ENCODE measurements around the gene SNX1. TPM values are rescaled to one million over a fixed set of nuclear protein-coding genes. Genes with fewer than 3 reads are reported as not detected.

Gene SNX1
- total and polyA plus RNA-seq, 2 donors (not counting 1 experiment from before 2014, with no cell fraction given), result 87.9 to 152 TPM

DNA sequence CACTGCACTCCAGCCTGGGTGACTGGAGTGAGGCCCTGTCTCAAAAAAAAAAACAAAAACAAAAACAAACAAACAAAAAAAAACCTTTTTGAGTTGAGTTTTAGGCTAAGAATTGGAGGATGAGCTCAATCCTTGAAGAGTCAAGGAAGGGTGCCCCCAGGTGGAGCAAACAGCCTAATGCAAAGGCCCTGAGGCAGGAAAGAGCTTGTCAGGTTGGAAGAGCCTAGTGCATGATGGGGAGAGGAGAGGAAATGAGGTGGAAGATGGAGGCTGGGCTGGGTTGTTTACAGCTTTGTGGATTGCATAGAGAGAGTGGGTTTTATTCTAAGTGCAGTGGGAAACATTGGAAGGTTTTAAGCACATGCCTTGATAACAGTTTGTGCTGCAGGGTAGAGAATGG is 53.6 kb downstream of the SNX1 start:
- no peaks in the 10 kb centered on the region for H3K27me3 ChIP-seq (replicated peaks in 1 of 4; ENCODE audit: control extremely low read depth in 1 of 4, control insufficient read depth in 3 of 4, insufficient read depth in 4 of 4, low read length in 3 of 4)
- peaks cover 32 to 54% of the 10 kb centered on the region in 2 donors for H3K4me1 ChIP-seq (ENCODE audit: control insufficient read depth in 2 of 2, insufficient read depth in 2 of 2, low read length in 2 of 2)
- no peak for ATAC-seq (ENCODE audit: low read depth)
- H3K4me2 ChIP-seq (replicated peaks; ENCODE audit: low read depth, low read length, poor library complexity, severe bottlenecking), result peak overlapping the region; percentile 87
- H3K36me3 ChIP-seq (replicated peaks in 1 of 2; ENCODE audit: control extremely low read depth in 1 of 2, control insufficient read depth in 1 of 2, extremely low read depth in 1 of 2, insufficient read depth in 2 of 2, low read length in 1 of 2), result peaks cover 1 to 27% of the 10 kb centered on the region in 2 experiments
- Mint-ChIP-seq H3K4me1 (peaks cover 52% of the 10 kb centered on the region), H3K27me3 (no peaks in the 10 kb centered on the region), H3K9me3 (ENCODE audit: insufficient read depth) (no peaks in the 10 kb centered on the region), H3K4me3 (peak overlapping the region; percentile 90), H3K27ac (peak overlapping the region; percentile 74)
- H3K9ac ChIP-seq (ENCODE audit: low read length), result no peak overlapping the region
- CTCF ChIA-PET, result interaction anchor here (0.6 to 2.5 kb wide), 7 partner anchors 12 to 397 kb away, joined by 3 to 11 read pairs (median 5); no protein-coding TSS in a partner anchor
- TF ChIP-seq, protein P1, sequence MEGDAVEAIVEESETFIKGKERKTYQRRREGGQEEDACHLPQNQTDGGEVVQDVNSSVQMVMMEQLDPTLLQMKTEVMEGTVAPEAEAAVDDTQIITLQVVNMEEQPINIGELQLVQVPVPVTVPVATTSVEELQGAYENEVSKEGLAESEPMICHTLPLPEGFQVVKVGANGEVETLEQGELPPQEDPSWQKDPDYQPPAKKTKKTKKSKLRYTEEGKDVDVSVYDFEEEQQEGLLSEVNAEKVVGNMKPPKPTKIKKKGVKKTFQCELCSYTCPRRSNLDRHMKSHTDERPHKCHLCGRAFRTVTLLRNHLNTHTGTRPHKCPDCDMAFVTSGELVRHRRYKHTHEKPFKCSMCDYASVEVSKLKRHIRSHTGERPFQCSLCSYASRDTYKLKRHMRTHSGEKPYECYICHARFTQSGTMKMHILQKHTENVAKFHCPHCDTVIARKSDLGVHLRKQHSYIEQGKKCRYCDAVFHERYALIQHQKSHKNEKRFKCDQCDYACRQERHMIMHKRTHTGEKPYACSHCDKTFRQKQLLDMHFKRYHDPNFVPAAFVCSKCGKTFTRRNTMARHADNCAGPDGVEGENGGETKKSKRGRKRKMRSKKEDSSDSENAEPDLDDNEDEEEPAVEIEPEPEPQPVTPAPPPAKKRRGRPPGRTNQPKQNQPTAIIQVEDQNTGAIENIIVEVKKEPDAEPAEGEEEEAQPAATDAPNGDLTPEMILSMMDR (IDR thresholded peaks at IDR 0.05), result no peak
- no peak for TF ChIP-seq EZH2 (IDR thresholded peaks at IDR 0.05; ENCODE audit: borderline replicate concordance, insufficient read depth, low read depth, low read length, poor library complexity, severe bottlenecking)
- DNase-seq, result no peak
- H2AFZ ChIP-seq (ENCODE audit: insufficient read depth, low read depth, low read length, poor library complexity, severe bottlenecking), result no peak overlapping the region
- peak overlapping the region in 1 of 2 donors; percentile 21 for H3K27ac ChIP-seq (ENCODE audit: low read length in 2 of 2)
- no peaks in the 10 kb centered on the region for H3K9me3 ChIP-seq (ENCODE audit: control extremely low read depth in 1 of 3, control insufficient read depth in 2 of 3, insufficient read depth in 1 of 3, low read length in 2 of 3)
- intact Hi-C loops (cut with micrococcal nuclease), result no loop called here
- H3K79me2 ChIP-seq (ENCODE audit: control insufficient read depth, insufficient read depth, low read length), result peaks cover 29% of the 10 kb centered on the region
- peaks cover 40% of the 10 kb centered on the region for H4K20me1 ChIP-seq (ENCODE audit: control insufficient read depth, insufficient read depth, low read length, poor library complexity, severe bottlenecking)
- H3K4me3 ChIP-seq (ENCODE audit: control extremely low read depth in 1 of 5, extremely low read depth in 1 of 5, insufficient read depth in 1 of 5, low read depth in 2 of 5, low read length in 4 of 5), result no peak overlapping the region
- POLR2A ChIA-PET, result no interaction called here

DNA sequence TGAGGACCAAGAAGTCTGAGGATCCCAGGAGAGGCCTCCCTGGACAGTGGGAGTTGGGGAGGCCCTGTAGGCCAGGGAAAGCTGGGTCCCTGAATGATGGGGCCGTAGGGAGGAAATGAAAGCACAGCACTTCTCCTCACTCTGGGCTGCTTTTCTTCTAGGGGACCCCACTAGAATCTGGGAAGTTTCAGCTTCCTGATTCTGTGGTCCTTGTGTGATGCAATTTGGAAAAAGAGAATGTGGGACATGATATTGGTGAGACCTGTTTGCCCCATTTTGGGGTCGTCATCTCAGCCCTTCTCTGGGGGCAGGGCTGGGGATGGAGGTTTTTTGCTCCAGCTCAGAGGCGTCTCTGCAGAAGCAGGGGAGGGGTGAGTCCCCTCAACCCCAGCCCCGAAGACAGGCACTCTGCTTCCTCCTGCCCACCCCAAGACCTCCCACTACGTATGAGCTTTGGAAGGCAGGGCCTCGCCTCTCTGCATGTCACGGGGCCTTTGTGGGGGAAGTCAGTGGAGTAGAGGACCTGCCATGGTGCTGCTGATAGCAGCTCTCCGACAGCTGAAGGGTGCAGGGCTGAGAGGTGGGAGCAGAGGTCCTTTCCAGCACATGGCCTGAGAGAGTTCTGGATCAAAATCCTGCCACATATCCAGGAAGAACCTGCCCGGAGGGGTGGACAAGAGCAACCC is 54.3 kb downstream of the SNX1 start:
- POLR2A ChIA-PET, result interaction anchor here (2.0 to 3.9 kb wide), 2 partner anchors 13 to 54 kb away, joined by 5 to 55 read pairs; partner anchors contain the start of genes PPIB and SNX1
- H2AFZ ChIP-seq (ENCODE audit: insufficient read depth, low read depth, low read length, poor library complexity, severe bottlenecking), result no peak overlapping the region
- H3K4me2 ChIP-seq (replicated peaks; ENCODE audit: low read depth, low read length, poor library complexity, severe bottlenecking), result peak overlapping the region; percentile 87
- peaks cover 1 to 30% of the 10 kb centered on the region in 2 experiments for H3K36me3 ChIP-seq (replicated peaks in 1 of 2; ENCODE audit: control extremely low read depth in 1 of 2, control insufficient read depth in 1 of 2, extremely low read depth in 1 of 2, insufficient read depth in 2 of 2, low read length in 1 of 2)
- H3K4me1 Mint-ChIP-seq, result peaks cover 48% of the 10 kb centered on the region
- intact Hi-C loops (cut with micrococcal nuclease), result loop anchor here (5.0 kb wide), 1 partner anchor 318 kb away; the partner anchor contains the start of gene HERC1
- CTCF ChIA-PET, result interaction anchor here (0.6 to 2.5 kb wide), 6 partner anchors 12 to 398 kb away, joined by 3 to 11 read pairs (median 5); no protein-coding TSS in a partner anchor
- peak overlapping the region in 1 of 2 donors; percentile 21 for H3K27ac ChIP-seq (ENCODE audit: low read length in 2 of 2)
- peaks cover 30 to 51% of the 10 kb centered on the region in 2 donors for H3K4me1 ChIP-seq (ENCODE audit: control insufficient read depth in 2 of 2, insufficient read depth in 2 of 2, low read length in 2 of 2)
- H3K27me3 Mint-ChIP-seq, result no peaks in the 10 kb centered on the region
- DNase-seq, result peak; percentile 47
- H3K9ac ChIP-seq (ENCODE audit: low read length), result no peak overlapping the region
- 53% methylated on average over 2 of the region's 9 CpGs for WGBS (ENCODE audit: insufficient coverage)
- no peaks in the 10 kb centered on the region for H3K9me3 ChIP-seq (ENCODE audit: control extremely low read depth in 1 of 3, control insufficient read depth in 2 of 3, insufficient read depth in 1 of 3, low read length in 2 of 3)
- H3K4me3 ChIP-seq (ENCODE audit: control extremely low read depth in 1 of 5, extremely low read depth in 1 of 5, insufficient read depth in 1 of 5, low read depth in 2 of 5, low read length in 4 of 5), result no peak overlapping the region
- H3K27ac Mint-ChIP-seq, result peak overlapping the region; percentile 74
- TF ChIP-seq, protein P1 (IDR thresholded peaks at IDR 0.05), result no peak
- TF ChIP-seq EZH2 (IDR thresholded peaks at IDR 0.05; ENCODE audit: borderline replicate concordance, insufficient read depth, low read depth, low read length, poor library complexity, severe bottlenecking), result no peak
- H3K27me3 ChIP-seq (replicated peaks in 1 of 4; ENCODE audit: control extremely low read depth in 1 of 4, control insufficient read depth in 3 of 4, insufficient read depth in 4 of 4, low read length in 3 of 4), result no peaks in the 10 kb centered on the region
- no peaks in the 10 kb centered on the region for H3K9me3 Mint-ChIP-seq (ENCODE audit: insufficient read depth)
- no peak for ATAC-seq (ENCODE audit: low read depth)
- H3K4me3 Mint-ChIP-seq, result peak overlapping the region; percentile 90
- peaks cover 43% of the 10 kb centered on the region for H4K20me1 ChIP-seq (ENCODE audit: control insufficient read depth, insufficient read depth, low read length, poor library complexity, severe bottlenecking)
- H3K79me2 ChIP-seq (ENCODE audit: control insufficient read depth, insufficient read depth, low read length), result peaks cover 30% of the 10 kb centered on the region
